Esophagus mucosa (tissue), 1 donor: ENCODE results near the gene SLC6A9. TPM values are rescaled to one million over a fixed set of nuclear protein-coding genes. Genes with fewer than 3 reads are reported as not detected.

Experiments used
- ATAC-seq: fragments of 200-7000 bp; cut with Tn5 transposase; one replicate; pipeline ENCODE4 v1.9.1; 2020
- total RNA-seq: library from RNA; stranded (reverse); gene quantifications from one replicate; pipeline ENCODE4 v1.2.4, GENCODE V29; 2023
- donor health status: DM: yes; HTN: yes; CAD: no.

Gene SLC6A9
- 46.7 TPM for total RNA-seq

GRCh38 chr1:44031252-44032169 is at the start of gene SLC6A9:
Gene SLC6A9 (minus strand): TSS chr1:44031462. CDS start chr1:44024277, 7,185 bp downstream.
- peak; percentile 47 for ATAC-seq

DNA sequence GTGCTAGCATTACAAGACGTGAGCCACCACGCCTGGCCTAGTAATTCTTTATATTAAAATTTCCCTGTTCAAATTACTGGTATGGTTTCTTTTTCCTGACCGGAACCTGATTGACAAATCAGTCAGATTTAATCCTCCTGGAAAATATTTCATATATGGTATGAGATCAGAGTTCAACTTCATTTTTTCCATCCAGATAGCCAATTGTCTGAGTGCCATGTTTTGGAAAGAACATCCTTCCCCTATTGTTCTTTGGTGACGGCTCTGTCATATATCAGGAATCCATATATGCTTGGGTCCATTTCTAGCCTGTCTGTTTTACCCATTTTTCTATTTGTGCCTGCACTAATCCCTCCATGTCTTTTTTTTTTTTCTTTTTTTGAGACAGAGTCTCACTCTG is 48.3 kb upstream of the SLC6A9 start:
- no peak for ATAC-seq

DNA sequence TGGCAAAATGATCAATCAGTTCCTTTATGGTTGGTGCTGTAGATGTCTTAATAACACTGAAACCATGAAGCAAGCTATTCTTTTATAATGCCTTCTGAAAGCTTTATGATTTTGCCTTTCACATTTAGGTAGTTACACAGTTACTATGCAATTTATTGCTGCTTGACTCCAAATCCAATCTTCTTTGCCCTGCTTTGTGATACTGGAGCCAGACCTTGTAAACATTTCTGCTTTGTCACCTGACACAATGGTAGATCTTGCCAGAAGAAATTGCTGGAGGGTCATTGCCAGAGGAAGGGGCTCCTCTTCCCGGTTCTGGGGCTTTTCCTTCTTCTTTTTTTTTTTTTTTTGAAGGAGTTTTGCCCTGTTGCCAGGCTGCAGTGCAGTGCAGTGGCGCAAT is 46.8 kb upstream of the SLC6A9 start:
- no peak for ATAC-seq

- ATAC-seq = no peak
Measured at GRCh38 chr1:44077421-44077820, 46.2 kb upstream of the SLC6A9 start.

GRCh38 chr1:44076066-44076465 is 44.8 kb upstream of the SLC6A9 start:
- ATAC-seq = no peak

GRCh38 chr1:44074415-44074814 is 43.2 kb upstream of the SLC6A9 start:
- ATAC-seq = no peak

DNA sequence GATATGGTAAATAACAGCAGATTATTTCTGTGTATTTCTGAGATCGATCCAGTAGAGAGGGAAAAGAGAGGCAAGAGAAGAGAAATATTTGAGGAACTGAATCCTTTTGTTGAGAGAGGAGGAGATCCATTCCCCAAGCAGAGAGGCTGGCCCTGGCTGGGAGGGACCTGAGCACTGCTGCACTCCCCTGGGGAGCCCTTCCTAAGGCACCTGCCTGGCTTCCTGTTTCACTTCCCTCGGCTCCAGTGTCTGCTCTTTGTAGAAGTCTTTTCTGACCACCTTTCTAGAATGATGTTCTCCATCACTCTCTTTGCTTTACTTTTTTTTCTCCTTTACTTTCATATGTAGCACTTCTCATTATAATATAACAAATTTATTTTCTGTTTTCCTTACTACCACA is 42.3 kb upstream of the SLC6A9 start:
- no peak for ATAC-seq

GRCh38 chr1:44072821-44073220 is 41.6 kb upstream of the SLC6A9 start:
- ATAC-seq = no peak

DNA sequence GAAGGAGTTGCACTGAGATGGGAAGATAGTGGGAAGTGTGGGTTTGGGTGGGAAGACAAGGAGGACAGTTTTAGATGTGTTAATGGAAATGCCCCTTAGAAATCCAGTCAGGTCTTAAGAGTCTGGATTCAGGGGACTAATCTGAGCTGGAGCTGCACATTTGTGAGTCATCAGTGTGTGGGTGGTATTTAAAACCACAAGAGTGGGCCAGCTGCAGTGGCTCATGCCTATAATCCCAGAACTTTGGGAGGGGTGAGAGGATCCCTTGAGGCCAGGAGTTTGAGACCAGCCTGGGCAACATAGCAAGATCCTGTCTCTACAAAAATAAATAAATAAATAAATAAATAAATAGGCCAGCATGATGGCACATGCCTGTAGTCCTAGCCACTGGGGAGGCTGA is 40.9 kb upstream of the SLC6A9 start:
- ATAC-seq = no peak

DNA sequence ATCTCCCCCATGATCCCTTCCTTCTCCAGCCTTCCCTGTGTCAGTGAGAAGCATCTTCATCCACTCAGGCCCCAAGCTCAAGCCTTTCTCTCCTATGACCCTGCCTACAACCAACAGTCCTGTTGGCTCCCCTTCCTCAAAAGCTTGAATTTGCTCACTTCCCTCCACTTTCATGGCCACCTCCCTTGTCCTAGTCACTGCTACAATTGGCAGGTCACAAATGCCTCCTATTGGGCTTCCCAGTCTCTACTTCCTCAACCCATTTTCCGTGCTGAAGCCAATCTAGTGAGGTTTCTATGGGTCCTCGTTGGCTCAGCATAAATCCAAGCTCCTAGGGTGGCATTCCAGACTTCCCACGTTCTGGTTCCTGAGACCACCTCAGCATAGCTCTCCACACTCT is 40.2 kb upstream of the SLC6A9 start:
- no peak for ATAC-seq

DNA sequence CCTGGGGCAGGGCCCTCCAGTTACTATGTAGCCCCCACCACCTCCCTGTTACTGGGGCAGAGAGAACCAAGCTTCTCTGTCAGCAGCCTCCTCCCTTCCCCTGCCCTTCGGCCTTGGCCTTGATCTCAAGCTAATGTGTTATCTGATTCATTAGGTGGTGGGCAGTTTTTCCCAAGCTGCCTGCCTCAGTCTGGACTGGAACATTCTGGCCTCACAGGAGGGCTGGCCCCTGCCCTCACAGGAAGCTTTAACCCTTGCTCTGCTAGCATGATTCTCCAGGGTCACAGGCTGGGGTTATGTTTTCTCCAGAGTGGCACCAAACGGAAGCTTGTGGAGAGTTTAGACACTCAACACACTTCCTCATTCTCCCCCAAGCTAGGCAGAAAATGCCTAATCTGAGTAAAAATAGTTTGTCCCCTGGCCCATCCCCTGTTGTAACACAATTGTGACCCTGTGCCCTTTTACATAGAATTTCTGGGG is 37.2 kb upstream of the SLC6A9 start:
- no peak for ATAC-seq

GRCh38 chr1:44067266-44068250 is 36.3 kb upstream of the SLC6A9 start:
- no peak for ATAC-seq

DNA sequence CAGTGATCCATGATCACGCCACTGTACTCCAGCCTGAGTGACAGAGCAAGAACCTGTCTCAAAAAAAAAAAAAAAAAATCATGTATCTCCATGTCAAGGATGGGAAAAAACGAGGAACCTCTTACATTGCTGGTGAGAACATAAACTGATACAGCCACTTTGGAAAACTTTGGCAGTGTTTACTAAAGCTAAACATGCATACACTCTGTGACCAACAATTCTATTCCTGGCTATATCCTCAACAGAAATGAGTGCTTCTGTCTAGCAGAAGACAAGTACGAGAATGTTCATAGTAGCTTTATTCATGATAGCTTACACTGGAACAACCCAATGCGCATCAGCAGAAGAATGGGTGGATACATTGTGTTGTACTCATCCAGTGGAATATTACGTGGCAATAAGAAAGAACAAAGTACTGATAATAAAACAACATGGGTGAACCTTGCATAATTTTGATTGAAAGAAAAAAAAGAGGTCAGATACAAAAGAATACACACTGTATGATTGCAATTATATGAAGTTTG is 31.5 kb upstream of the SLC6A9 start:
- no peak for ATAC-seq

DNA sequence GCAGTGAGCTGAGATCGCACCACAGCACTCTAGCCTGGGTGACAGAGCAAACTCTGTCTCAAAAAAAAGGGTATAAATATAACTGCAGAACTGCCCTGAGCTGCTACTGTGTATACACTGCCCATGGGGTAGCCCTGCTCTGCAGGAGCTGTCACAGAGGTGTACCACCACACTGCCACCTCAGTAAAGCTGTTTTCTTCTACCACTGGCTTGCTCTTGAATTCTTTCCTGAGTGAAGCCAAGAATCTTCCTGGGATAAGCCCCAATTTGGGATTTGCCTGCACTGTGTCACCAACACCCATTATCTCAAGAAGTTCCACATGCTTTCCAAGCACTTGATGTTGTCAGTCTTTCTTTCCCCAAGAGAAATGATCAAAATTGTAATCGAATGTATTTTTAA is 30.6 kb upstream of the SLC6A9 start:
- ATAC-seq = no peak

GRCh38 chr1:44060830-44061267 is 29.6 kb upstream of the SLC6A9 start:
- ATAC-seq = peak; percentile 80

DNA sequence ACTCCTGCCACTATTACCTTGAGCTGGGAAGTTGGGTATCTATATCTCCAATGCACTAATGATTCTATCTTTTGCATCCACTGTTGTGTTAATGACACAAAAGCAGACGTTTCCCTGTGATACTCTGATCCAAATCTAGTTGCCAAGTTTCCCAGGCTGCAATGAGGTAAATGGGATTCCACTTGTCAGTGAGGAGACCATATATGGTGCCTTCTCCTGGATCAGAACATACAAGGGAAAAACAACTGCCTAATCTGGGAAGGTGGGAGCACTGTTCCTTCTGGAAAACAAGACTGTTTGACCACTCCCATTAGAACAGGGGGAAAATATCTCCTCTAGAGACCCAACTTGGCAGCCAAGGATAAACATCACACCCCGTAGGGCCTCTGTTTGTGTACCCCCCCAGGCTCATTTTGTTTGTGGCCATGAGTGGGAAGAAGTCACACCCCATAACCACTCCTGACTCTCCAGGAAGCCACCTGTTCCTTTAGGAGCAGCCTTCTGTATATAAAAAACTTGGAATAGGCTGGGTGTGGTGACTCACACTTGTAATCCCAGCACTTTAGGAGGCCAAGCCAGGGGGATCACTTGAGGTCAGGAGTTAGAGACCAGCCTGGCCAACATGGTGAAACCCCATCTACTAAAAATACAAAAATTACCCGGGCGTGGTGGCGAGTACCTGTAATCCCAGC is 28.5 kb upstream of the SLC6A9 start:
- peak; percentile 17 for ATAC-seq

- no peak for ATAC-seq
Measured at GRCh38 chr1:44059212-44059611, 27.9 kb upstream of the SLC6A9 start.

DNA sequence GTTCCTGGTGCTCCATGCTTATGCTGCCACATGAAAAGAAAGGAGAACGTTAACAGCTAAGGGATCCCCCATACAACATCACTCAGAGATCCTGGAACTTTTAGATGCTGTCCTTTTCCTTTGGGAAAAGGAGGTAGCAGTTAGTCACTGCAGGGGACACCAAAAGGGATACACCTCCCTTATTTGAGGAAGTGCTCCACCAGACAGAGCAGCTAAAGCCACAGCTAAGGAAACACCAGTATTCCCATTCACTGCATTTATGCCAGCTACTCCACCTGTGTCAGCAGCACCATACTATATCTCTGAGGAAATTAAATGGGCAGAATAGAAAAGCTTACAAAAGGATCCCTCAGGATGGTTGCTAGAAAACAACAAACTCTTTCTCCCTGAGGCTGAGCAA is 26.0 kb upstream of the SLC6A9 start:
- ATAC-seq = no peak

GRCh38 chr1:44053394-44053793 is 22.1 kb upstream of the SLC6A9 start:
- ATAC-seq = no peak

DNA sequence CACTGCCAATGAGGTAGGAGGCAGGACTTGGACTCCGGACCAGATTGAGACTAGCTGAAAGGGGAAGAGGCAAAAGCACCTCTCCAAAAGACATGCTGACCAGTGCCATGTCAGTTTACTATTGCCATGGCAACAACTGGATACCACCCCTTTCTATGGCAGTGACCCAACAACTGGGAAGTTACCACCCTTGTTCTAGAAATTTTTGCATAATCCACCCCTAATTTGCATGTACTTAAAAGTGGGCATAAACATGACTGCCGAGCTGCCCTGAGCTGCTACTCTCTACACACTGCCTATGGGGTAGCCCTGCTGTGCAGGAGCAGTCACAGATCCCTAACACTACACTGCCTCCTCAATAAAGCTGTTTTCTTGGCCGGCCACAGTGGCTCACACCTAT is 19.0 kb upstream of the SLC6A9 start:
- no peak for ATAC-seq

GRCh38 chr1:44049839-44050238 is 18.6 kb upstream of the SLC6A9 start:
- ATAC-seq = no peak

DNA sequence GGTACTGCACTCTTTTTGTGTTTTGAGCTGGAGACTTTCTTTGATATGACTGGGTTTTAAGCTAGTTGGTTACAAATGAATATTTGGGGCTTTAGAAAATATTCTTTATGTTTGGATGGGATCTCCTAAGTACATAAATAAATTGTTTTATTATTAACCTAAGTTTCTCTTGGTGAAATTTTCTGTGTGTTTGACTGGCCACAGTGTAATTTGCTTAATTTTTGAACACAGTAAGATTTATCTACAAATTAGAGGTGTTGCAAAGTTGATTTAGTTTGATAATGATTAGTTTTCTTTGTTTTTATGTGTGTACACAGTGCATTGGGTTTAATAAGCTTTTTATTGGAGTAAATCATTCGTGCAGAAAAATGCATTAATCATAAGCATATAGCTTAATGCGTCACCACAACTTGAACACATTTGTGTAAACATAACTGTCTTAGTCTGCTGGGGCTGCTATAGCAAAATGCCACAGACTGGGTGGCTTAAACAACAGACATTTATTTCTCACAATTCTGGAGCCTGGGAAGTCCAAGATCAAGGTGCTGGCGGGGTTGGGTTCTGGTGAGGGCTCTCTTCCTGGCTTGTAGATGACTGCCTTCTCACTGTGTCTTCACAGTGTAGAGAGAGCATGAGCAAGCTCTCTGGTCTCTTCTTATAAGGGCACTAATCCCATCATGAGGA is 17.4 kb upstream of the SLC6A9 start:
- peak; percentile 27 for ATAC-seq
